Subcutaneous abdominal adipose tissue (tissue), 5 donors: ENCODE data around the gene OR2A42.
"Not testable (repeated sequence)": the region's sequence is repeated elsewhere in the genome, so short reads cannot be mapped to it uniquely, and the experiment has no call there.

Experiments used
- H3K27ac ChIP-seq: one replicate; pipeline ENCODE4 v1.7.0; 2013; ENCODE audit warnings: low read depth, mild to moderate bottlenecking, inconsistent platforms, low read length, moderate library complexity
- H3K27me3 ChIP-seq, 5 donors: one replicate each; pipeline ENCODE4 v1.7.0; 2013; ENCODE audit warnings: low read length in 5 of 5, inconsistent platforms in 1 of 5; ENCODE audit not compliant: control insufficient read depth in 5 of 5, insufficient read depth in 4 of 5
- H3K36me3 ChIP-seq, 5 donors: one replicate each; pipeline ENCODE4 v1.7.0; 2013; ENCODE audit warnings: low read length in 5 of 5; ENCODE audit not compliant: control insufficient read depth in 5 of 5, insufficient read depth in 5 of 5
- H3K4me1 ChIP-seq, 5 donors: one replicate each; pipeline ENCODE4 v1.7.0; 2013; ENCODE audit warnings: low read length in 5 of 5, mild to moderate bottlenecking in 3 of 5, moderate library complexity in 1 of 5; ENCODE audit not compliant: control insufficient read depth in 5 of 5, insufficient read depth in 5 of 5
- H3K4me3 ChIP-seq, 5 donors: one replicate each; pipeline ENCODE4 v1.7.0; 2013; ENCODE audit warnings: low read length in 5 of 5, low read depth in 1 of 5
- H3K9ac ChIP-seq, 5 donors: one replicate each; pipeline ENCODE4 v1.7.0; 2013; ENCODE audit warnings: low read length in 5 of 5, mild to moderate bottlenecking in 4 of 5, moderate library complexity in 3 of 5
- H3K9me3 ChIP-seq, 5 donors: one replicate each; pipeline ENCODE4 v1.7.0; 2013; ENCODE audit warnings: low read length in 5 of 5; ENCODE audit not compliant: control insufficient read depth in 5 of 5
- donor health status: healthy.
- donor health status: healthy.
- donor health status: healthy.
- donor health status: healthy.
- donor health status: healthy.

The OR2A42 gene

GRCh38 chr7:144256112-144256511 is 16.7 kb upstream of the OR2A42 start:
- Histone ChIP-seq H3K9ac (no peak overlapping the region), H3K36me3 (no peaks in the 10 kb centered on the region), H3K4me3 (no peak overlapping the region), H3K27ac (no peak overlapping the region), H3K4me1 (no peaks in the 10 kb centered on the region), H3K9me3 (no peaks in the 10 kb centered on the region), H3K27me3 (no peaks in the 10 kb centered on the region)

- no peak overlapping the region for H3K27ac ChIP-seq
- H3K4me1 ChIP-seq: no peaks in the 10 kb centered on the region
- H3K4me3 ChIP-seq: no peak overlapping the region
- H3K9ac ChIP-seq: no peak overlapping the region
- no peaks in the 10 kb centered on the region for H3K27me3 ChIP-seq
- H3K9me3 ChIP-seq: no peaks in the 10 kb centered on the region
- H3K36me3 ChIP-seq: no peaks in the 10 kb centered on the region
Observed at GRCh38 chr7:144255471-144255897, 16.1 kb upstream of the OR2A42 start.

- not testable (repeated sequence) for H3K27me3 ChIP-seq, H3K27ac ChIP-seq, H3K36me3 ChIP-seq, H3K9ac ChIP-seq, H3K4me3 ChIP-seq, H3K4me1 ChIP-seq, H3K9me3 ChIP-seq
Observed at GRCh38 chr7:144252307-144252706, 12.9 kb upstream of the OR2A42 start.

- not testable (repeated sequence) for H3K9me3 ChIP-seq, H3K27ac ChIP-seq, H3K4me1 ChIP-seq, H3K36me3 ChIP-seq, H3K27me3 ChIP-seq, H3K9ac ChIP-seq, H3K4me3 ChIP-seq
Observed at GRCh38 chr7:144247674-144248330, 8.4 kb upstream of the OR2A42 start.

- not testable (repeated sequence) for H3K4me3 ChIP-seq, H3K36me3 ChIP-seq
Observed at GRCh38 chr7:144246967-144247366, 7.6 kb upstream of the OR2A42 start.

GRCh38 chr7:144245372-144245771 is 6.0 kb upstream of the OR2A42 start:
- H3K9me3 ChIP-seq, H3K27me3 ChIP-seq, H3K9ac ChIP-seq, H3K4me1 ChIP-seq, H3K27ac ChIP-seq, H3K36me3 ChIP-seq, H3K4me3 ChIP-seq: not testable (repeated sequence)

More at GRCh38 chr7:144246967-144247366, 7.6 kb upstream of the OR2A42 start:
- not testable (repeated sequence) for H3K9ac ChIP-seq, H3K4me1 ChIP-seq, H3K9me3 ChIP-seq, H3K27me3 ChIP-seq, H3K27ac ChIP-seq

GRCh38 chr7:144238530-144239082 is 799 bp downstream of the OR2A42 start:
- not testable (repeated sequence) for H3K4me3 ChIP-seq, H3K27me3 ChIP-seq, H3K9ac ChIP-seq, H3K9me3 ChIP-seq, H3K4me1 ChIP-seq, H3K27ac ChIP-seq, H3K36me3 ChIP-seq

- not testable (repeated sequence) for H3K27me3 ChIP-seq, H3K36me3 ChIP-seq, H3K4me3 ChIP-seq, H3K9ac ChIP-seq, H3K9me3 ChIP-seq, H3K4me1 ChIP-seq, H3K27ac ChIP-seq
Observed at GRCh38 chr7:144233039-144233438, 6.4 kb downstream of the OR2A42 start.

GRCh38 chr7:144231027-144231426 is 8.4 kb downstream of the OR2A42 start:
- H3K36me3 ChIP-seq, H3K9ac ChIP-seq, H3K4me3 ChIP-seq, H3K9me3 ChIP-seq, H3K27me3 ChIP-seq, H3K4me1 ChIP-seq, H3K27ac ChIP-seq: not testable (repeated sequence)

- not testable (repeated sequence) for H3K36me3 ChIP-seq, H3K9ac ChIP-seq, H3K27ac ChIP-seq, H3K4me1 ChIP-seq, H3K4me3 ChIP-seq, H3K9me3 ChIP-seq, H3K27me3 ChIP-seq
Observed at GRCh38 chr7:144228810-144229209, 10.6 kb downstream of the OR2A42 start.

GRCh38 chr7:144226866-144227265 is 12.5 kb downstream of the OR2A42 start:
- H3K4me1 ChIP-seq, H3K27me3 ChIP-seq, H3K36me3 ChIP-seq, H3K9ac ChIP-seq, H3K27ac ChIP-seq, H3K9me3 ChIP-seq, H3K4me3 ChIP-seq: not testable (repeated sequence)
